Measurements from ENCODE around the gene CLIP1. TPM values are rescaled to one million over a fixed set of nuclear protein-coding genes. Genes with fewer than 3 reads are reported as not detected.
"Not testable (repeated sequence)": the region's sequence is repeated elsewhere in the genome, so short reads cannot be mapped to it uniquely, and the experiment has no call there.

The CLIP1 gene
- total RNA-seq, 2 donors from 2014 or later = 101 to 124 TPM

DNA sequence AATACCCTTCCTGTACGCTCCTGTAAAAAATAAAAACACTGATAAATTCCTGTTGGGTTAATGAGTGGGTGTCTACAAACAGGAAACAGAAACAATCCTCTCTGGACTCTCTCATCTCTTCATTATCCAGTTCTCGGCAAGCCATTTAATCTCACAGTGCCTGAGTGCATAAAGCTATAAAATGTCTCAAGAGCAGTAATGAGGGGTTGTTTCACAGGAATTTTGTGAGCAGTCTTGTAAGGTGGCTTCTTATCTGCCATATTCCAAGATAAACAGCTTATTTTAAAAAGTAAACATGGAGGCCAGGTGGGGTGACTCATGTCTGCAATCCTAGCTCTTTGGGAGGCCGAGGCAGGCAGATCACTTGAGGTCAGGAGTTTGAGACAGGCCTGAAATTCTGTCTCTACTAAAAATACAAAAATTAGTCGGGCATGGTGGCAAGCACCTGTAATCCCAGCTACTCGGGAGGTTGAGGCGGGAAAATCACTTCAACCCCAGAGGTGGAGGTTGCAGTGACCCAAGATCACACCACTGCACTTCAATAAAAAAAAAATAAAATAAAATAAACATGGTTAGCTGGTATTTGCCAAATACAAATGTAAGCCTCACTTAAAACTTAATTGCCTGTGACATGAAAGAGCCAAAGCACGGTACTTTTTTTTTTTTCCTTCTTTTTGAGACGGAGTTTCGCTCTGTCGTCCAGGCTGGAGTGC is 54.0 kb downstream of the CLIP1 start:
- ATAC-seq (peak in 1 of 2 donors; percentile 23), DNase-seq (no peak)
- intact Hi-C loops (cut with DNase I) = no loop called here

DNA sequence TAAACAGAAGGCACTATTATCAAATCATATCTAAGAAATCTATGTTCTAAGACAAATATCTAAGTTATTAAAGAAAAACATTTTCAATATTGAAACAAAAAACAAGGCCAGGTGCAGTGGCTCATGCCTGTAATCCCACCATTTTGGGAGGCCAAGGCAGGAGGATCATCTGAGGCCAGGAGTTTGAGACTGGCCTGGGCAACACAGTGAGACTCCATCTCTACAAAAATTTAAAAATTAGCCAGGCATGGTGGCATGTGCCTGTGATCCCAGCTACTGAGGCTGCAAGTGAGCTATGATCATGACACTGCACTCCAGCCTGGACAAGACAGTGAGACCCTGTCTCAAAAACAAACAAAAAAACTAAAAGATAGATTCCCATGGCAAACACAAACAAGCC is 54.8 kb downstream of the CLIP1 start:
- DNase-seq; ATAC-seq; intact Hi-C loops (cut with DNase I): not testable (repeated sequence)

DNA sequence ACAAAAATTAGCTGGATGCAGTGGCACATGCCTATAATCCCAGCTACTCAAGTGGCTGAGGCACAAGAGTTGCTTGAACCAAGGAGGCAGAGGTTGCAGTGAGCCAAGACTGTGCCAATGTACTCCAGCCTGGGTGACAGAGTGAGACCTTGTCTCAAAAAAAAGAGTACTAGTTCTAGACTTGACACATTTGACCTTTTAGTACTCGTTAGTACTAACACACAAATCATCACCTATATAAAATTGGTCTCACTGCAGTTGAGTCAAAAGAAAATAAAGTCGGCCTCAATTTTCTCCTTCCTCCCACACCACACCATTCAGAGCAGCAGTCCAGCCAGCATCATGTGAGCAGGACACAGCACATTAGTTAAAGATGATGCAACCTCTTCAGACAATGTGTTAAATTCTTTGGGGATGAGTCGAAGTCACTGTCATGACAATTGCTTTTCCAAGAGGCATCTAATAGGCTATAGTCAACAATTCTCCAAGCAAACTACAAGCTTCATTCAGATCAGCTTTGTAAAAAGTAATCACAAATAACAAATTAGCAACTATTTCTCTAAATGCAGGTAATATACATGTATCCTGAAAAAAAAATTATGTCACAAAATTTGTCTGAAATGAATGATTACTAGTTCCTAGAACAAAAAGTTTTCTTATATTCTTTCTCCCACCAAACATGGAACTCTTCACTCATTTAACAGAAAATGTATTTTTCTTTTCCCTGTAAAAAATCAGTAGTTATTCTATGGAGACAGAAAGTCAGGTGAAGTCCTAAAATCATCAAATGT is 55.6 kb downstream of the CLIP1 start:
- peak; percentile 43 for DNase-seq
- intact Hi-C loops (cut with DNase I) = no loop called here

DNA sequence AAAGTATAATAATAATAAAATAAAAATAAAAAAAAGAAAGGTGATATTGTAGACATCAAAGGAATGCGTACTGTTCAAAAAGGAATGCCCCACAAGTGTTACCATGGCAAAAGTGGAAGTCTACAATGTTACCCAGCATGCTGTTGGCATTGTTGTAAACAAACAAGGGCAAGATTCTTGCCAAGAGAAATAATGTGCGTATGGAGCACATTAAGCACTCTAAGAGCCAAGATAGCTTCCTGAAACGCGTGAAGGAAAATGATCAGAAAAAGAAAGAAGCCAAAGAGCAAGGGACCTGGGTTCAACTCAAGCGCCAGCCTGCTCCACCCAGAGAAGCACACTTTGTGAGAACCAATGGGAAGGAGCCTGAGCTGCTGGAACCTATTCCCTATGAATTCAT is 57.2 kb downstream of the CLIP1 start:
- ATAC-seq; DNase-seq; intact Hi-C loops (cut with DNase I): not testable (repeated sequence)

More for the DNA sequence above, 55.6 kb downstream of the CLIP1 start:
- peak; percentile 84 to 93 for ATAC-seq

DNA sequence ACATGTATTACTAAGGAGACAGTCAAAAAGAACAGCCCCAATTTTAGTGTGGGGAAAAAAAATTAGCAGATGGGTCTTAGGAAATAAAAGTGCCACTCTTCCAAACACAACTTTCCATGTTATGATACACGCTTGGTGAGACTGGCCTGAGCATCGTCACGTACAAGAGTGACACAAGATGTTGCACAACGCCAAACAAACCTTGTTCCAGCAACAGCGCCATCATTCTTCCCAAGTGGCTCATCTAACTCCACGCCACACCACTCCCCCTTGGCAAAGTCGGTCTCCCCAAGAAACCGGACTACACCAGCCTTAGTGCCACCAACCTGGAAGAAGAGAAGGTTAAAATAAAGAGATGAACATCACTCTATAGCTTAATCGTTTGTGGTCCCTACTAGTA is 58.7 kb downstream of the CLIP1 start:
- ATAC-seq (no peak), DNase-seq (no peak)
- intact Hi-C loops (cut with DNase I) = no loop called here

DNA sequence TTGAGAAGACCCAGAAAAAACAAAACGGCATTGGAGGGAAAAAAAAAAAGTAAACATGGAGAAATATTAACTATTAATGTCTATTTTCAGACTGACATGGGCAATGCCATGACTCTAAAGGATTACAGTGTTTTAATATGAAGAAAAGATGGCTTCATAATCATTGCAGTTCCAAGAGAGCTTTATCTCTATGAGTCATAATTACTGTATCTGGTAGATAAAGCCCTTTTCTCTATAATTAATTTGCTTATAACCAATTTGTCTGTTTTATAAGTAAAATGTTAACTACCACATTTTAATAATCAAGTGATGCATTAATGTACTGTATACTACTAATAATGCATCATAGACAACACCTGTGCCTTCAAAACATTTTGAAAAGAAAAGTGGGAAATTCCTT is 59.7 kb downstream of the CLIP1 start:
- DNase-seq (no peak), ATAC-seq (no peak)
- intact Hi-C loops (cut with DNase I) = no loop called here

DNA sequence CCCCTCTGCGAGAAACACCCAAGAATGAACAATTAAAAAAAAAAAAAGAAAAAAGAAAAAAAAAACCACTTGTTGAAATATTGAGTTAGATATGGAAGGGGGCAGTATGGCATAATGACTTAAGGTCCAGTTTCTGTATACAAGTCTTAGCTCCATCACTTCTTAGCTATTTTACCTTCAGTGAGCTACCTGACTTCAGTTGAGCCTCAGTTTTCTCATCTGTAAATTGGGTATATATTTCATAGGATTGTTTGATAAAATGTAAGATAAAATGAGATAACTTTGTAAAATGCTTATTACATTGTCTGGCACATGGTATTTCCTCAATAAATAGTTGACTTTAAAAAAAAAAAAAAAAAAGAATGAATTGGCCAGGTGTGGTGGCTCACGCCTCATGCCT is 64.1 kb downstream of the CLIP1 start:
- intact Hi-C loops (cut with DNase I); DNase-seq; ATAC-seq: not testable (repeated sequence)

DNA sequence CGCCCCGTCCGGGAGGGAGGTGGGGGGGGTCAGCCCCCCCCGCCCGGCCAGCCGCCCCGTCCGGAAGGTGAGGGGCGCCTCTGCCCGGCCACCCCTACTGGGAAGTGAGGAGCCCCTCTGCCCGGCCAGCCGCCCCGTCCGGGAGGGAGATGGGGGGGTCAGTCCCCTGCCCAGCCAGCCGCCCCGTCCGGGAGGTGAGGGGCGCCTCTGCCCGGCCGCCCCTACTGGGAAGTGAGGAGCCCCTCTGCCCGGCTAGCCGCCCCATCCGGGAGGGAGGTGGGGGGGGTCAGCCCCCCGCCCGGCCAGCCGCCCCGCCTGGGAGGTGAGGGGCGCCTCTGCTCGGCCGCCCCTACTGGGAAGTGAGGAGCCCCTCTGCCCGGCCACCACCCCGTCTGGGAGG is 64.9 kb downstream of the CLIP1 start:
- ATAC-seq; intact Hi-C loops (cut with DNase I); DNase-seq: not testable (repeated sequence)

DNA sequence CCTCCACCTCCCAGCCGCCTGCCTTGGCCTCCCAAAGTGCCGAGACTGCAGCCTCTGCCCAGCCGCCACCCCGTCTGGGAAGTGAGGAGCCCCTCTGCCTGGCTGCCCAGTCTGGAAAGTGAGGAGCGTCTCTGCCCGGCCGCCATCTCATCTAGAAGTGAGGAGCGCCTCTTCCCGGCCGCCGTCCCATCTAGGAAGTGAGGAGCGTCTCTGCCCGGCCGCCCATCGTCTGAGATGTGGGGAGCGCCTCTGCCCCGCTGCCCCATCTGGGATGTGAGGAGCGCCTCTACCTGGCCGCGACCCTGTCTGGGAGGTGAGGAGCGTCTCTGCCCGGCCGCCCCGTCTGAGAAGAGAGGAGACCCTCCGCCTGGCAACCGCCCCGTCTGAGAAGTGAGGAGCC is 65.5 kb downstream of the CLIP1 start:
- intact Hi-C loops (cut with DNase I); ATAC-seq; DNase-seq: not testable (repeated sequence)

DNA sequence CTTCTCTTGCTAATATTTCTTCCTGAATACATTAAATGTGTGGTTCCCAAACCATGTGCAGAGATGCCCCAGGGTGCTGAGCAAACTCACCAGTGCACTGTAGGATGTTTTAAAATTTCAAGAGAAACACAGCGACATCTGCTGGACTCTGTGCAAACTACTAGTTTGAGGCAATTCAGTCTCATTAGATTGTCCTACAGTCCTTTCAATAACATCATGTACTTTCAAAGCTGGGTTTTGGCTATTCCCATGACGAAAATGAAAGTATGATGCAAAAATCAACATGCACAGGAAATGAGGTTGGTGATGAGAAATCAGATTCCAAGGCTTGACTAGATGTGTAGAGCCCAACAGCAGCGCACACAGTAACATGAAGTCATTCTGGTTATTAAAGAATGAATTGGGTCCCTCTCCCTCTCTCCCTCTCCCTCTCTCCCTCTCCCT is 66.3 kb downstream of the CLIP1 start:
- intact Hi-C loops (cut with DNase I) = no loop called here
- ATAC-seq (peak; percentile 70 to 84), DNase-seq (no peak)

DNA sequence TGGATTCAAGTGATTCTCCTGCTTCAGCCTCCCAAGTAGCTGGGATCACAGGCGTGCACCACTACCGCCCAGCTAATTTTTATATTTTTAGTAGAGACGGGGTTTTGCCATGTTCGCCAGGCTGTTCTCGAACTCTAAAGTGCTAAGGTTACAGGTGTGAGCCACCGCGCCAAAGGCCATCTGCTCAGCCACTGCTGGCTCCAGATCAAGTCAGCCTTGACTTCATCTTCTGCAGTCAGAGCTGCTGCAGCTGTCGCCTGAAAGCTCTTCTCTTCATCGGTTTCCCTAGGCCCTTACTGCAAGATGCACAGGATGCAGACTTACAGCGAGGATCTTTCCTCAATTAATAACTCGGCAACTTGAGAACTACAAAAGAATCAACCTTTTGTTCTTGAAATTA is 66.8 kb downstream of the CLIP1 start:
- intact Hi-C loops (cut with DNase I) = no loop called here
- DNase-seq (no peak), ATAC-seq (no peak)

DNA sequence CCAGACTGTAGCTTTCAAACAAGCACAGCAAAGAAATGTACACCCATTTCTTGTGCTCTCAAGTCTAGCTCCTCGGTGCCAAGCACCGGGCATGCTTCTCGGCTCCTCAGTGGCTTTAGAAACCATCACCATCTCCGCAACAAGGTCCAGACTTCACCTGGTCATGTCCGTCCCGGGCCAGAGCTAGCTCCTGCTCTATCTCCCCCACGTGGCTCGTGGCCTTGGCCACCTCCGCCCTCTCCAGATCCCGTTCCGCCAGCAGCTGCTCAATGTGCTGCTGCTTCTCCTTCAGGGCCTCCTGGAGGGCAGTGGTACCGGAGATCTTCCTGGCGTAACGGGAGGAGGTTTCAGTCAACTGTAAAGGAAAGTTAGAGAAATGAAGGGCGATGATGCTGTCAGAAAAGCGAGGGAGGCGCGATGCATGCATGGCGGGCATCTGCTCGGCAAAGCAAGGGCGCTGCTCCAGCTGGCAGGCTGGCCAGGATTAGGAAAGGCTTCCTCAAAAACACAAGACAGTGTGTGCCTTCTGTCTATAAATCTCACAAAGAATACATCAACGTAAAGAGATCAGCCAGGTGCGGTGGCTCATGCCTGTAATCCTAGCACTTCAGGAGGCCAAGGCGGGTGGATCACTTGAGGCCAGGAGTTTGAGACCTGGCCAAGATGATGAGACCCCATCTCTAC is 67.4 kb downstream of the CLIP1 start:
- DNase-seq = no peak
- intact Hi-C loops (cut with DNase I) = no loop called here
- no peak for ATAC-seq

DNA sequence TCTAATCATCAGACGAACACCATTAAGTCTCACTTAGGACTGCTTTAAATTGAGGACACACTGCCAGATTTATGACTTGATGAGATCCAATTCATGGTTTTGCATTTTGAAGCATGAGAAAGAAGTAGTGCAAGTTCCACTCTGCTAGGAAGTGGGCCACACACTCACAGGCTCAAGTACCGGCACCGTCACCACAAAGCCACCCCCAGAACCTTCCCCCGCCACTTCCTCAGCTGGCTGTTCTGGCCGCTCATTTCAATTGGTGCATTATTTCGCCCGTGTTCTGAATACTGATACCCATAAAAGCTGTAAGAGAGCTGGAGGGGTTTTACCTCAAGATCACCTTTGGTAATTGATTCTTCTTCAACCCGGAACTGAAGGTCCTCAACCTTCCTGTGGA is 70.1 kb downstream of the CLIP1 start:
- no peak for DNase-seq
- ATAC-seq = no peak
- intact Hi-C loops (cut with DNase I) = no loop called here

DNA sequence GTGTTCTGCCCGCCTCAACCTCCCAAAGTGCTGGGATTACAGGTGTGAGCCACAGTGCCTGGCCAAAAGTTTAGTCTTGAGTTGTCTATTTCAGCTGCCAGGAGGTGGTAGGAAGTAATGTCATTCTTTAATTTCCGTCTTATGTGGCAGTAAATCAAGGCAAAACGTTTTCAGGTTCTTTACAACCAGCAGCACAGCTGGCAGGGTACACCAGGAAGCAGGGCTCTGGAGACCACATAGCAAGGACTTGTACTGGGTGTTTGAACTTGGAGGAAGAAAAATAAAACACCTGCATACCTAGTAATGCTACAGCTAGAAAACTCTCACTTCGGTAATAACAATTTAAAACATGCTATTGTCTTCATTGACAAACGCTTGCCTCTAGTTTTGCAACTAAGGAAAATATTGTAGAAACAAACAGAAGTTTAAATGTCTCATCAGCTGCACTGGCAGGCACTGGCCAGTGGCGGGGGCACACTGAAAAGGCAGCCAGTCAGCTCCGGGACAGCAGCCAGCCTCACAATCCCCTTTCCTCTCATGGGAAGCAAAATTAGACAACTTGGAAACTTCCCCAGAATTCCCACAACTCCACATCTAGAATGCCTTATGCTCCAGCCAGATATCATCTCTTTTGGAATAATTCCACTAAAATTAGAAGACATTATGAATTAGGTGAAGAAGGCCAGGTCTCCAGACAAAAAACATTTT is 72.2 kb downstream of the CLIP1 start:
- DNase-seq = peak; percentile 76
- ATAC-seq = peak; percentile 83 to 94

DNA sequence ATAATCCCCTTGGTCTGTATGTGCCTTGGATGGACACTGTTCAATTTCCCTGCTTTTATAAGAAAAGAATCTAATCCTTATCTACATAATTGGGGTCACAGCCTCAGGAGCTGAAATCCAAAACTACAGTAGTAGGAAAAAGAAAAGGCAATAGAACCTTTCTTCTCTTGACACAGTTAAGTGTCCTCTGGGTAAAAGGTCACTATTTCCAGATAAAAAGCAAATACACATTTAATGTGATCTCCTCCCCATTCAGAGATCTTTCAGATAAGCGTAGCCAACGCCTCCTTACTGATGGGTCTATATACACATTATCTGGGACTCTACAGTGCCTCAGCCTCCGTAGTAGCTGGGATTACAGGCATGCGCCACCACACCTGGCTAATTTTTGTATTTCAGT is 73.4 kb downstream of the CLIP1 start:
- DNase-seq = no peak
- intact Hi-C loops (cut with DNase I) = loop anchor here in 1 of 2 donors (10.0 kb wide), 1 partner anchor 76 kb away; the partner anchor contains the start of gene CLIP1
- no peak for ATAC-seq

More for the DNA sequence above, 72.2 kb downstream of the CLIP1 start:
- intact Hi-C loops (cut with DNase I) = no loop called here

DNA sequence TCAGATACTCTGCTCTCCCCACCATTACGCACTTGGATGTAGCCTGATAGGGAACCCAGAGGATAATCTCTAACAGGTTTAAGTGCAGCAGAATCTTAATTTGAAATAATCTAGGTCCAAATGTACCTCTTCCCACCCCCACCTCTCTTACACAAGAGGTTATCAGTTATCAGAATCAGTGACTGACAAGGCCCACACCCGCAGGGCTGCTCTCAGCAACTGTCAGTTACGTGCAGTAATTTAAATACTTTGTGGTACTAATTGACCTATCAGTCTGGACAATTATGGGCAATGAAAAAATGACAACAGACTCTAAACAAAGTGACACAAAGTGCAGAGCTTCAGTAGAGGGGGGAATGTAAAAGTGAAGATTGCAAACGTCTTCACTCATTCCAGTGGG is 74.0 kb downstream of the CLIP1 start:
- no peak for ATAC-seq
- intact Hi-C loops (cut with DNase I) = loop anchor here in 1 of 2 donors (10.0 kb wide), 1 partner anchor 76 kb away; the partner anchor contains the start of gene CLIP1
- no peak for DNase-seq

DNA sequence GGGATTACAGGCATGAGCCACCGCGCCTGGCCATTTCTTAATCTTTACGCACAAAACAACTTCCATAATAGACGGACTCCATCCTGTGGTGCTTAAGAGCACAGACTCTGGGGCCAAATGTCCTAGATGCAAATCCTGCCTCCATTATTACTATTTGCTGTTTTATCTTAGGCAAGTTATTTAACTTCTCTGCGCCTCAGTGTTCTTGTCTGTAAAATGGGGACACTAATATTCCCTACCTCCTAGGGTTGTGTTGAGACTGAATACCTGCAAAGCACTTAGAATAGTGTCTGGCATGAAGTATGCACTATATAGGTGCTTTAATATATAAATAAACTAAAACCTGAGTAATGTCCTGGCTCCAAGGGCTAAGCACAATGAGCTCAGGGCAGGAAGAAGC is 76.4 kb downstream of the CLIP1 start:
- no peak for DNase-seq
- intact Hi-C loops (cut with DNase I) = loop anchor here in 1 of 2 donors (10.0 kb wide), 1 partner anchor 79 kb away; the partner anchor contains the start of gene CLIP1

DNA sequence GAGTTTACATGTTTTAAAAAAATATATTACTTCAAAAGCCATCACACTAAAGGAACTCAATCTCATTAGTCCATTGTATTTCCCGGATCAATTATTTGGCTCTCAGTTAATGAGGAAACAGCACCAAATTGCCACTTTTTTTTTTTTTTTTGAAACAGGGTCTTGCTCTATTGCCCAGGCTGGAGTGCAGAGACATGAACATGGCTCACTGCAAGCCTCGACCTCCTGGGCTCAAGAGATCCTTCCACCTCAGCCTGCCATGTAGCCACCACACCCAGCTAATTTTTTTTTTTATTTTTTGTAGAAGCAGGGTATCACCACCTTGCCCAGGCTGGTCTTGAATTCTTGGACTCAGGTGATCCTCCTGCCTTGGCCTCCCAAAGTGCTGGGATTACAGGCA is 77.4 kb downstream of the CLIP1 start:
- no peak for ATAC-seq
- no peak for DNase-seq
- intact Hi-C loops (cut with DNase I) = loop anchor here in 1 of 2 donors (10.0 kb wide), 1 partner anchor 80 kb away; the partner anchor contains the start of gene CLIP1

More for the DNA sequence above, 76.4 kb downstream of the CLIP1 start:
- ATAC-seq = no peak

All from left cardiac atrium (tissue), 4 donors.